NCI-H460 (cell line): Measurements from ENCODE around the gene IL17RD. TPM values are rescaled to one million over a fixed set of nuclear protein-coding genes. Genes with fewer than 3 reads are reported as not detected.

Experiments
- DNase-seq: peaks from one replicate; pipeline ENCODE4 v3.0.0-alpha.2; 2016; ENCODE audit warnings: low read depth; ENCODE audit errors: extremely low read depth
- total RNA-seq: library from RNA; depleted of rRNA; stranded (reverse); fragments of >200 nt; shearing (Covaris generic); gene quantifications from 2 replicates; pipeline ENCODE4 v1.2.3, GENCODE V29; 2014

IL17RD gene
- total RNA-seq, 1 experiment from 2014 or later, result 0.62 TPM

GRCh38 chr3:57160076-57160764, 4.9 kb downstream of the IL17RD start:
- DNase-seq, result no peak

GRCh38 chr3:57158813-57159738, 6.1 kb downstream of the IL17RD start:
- no peak for DNase-seq

DNA sequence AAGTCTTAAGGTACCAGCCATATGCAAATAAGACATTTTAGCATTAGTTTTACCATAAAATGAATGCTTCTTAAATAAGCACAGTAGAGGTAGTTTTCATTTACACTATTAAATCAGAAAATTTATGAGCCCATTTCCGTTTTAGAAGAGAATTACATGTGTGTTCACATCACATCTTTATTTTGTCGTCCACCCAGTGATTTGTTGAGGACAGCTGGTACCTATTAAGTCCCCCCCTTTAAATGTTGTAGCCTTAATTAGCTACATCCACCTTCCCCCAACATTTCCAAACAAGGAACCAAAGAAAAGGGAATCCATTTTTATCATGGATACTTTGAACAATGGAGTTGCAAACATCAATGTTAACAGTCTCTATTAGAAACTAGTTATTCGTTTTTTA, 6.8 kb downstream of the IL17RD start:
- DNase-seq, result no peak

- DNase-seq, result no peak
These were observed 7.6 kb downstream of the IL17RD start for GRCh38 chr3:57157545-57157944.

DNA sequence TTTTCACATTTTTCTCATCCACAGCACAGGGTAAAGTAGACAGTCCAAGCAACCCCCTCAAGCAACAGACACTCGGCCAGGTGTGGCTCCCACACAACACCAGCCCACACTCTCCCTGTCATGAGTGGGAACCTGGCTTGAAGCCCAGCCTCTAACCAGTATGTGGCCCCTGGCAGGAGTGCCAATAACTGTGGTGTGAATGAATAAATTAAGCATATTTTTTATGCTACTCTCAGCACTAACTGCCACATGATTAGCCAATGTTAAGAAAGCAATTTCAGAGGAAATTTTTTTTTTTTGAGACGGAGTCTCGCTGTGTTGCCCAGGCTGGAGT, 9.9 kb downstream of the IL17RD start:
- no peak for DNase-seq

DNA sequence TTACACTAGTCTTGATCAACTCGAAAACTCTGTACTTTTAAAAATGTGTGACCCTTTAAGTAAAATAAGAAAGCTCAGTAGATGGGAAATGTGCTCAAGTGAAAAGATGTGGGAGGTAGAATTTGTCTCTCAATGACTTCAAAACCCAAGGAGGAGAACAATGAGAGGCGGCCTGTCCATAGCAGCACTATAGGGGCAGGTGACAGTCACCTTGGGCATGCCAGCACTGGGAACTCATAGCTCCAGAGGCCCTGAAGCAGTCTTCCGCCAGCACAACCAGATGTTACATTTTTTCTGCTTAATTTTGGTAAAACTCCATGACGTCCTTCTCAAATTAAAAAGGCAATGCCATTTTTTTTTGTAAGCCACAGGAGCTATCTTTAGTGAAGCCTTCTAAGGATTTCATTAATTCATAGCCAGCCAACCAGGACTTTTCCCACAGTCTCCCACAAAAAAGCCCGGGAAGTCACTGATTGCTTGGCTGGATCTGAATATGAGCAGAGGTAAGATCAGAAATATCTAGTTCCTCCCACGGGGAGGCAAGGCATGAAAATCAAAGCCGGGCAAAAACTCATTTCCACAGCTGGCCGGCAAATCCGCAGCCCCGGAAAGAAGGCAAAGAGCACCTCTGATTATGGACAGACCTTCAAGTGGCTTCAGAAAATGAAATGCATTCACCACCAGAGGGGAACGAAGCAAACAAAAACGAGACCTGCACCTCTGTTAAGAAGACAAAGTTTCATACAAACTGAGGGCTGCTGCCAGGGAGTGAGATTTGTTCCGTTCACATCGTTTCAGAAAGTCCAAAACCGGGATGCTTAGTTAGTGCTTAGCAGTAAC, 10.5 kb downstream of the IL17RD start:
- no peak for DNase-seq

- no peak for DNase-seq
These were observed 12.7 kb downstream of the IL17RD start for GRCh38 chr3:57152151-57153143.

GRCh38 chr3:57151749-57152148, 13.4 kb downstream of the IL17RD start:
- no peak for DNase-seq

DNA sequence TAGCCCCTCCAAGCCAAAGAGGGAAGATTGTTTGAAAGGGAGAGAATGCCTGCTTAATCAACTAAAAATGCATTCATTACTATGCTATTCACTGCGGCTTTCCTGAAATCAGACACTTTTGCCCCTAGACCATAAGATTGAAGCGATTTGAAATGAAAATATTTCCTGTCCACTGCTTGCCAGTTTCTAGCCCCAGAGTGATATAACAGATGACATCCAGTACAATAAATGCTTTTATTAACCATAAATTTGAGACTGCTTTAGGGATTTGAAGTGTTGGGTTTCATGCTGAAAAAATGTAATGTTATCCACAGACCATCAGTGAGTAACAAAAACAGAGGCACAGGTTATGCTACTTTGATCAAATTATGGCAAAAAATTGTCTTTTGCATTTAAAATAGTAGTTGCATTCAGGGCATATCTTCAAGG, 14.1 kb downstream of the IL17RD start:
- no peak for DNase-seq

- DNase-seq, result no peak
These were observed 15.0 kb downstream of the IL17RD start for GRCh38 chr3:57150113-57150581.

- DNase-seq, result no peak
These were observed 18.1 kb downstream of the IL17RD start for GRCh38 chr3:57147071-57147470.

DNA sequence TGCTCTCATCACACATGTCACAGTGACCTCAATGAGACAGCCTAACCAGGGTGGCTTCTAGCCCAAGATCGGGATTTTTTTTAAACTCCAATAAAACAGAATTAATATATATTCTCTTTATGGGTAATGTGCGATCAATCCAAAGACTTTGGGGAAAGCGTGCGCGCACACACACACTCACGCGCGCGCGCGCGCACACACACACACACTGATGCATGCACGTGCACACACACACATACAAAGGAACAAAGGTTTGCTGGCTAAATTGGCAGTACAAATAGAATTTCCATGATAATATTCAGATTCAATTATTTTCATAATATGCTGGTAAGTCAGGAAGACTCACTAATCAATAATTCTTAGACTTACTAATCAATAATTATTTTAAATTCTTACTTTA, 19.3 kb downstream of the IL17RD start:
- no peak for DNase-seq

- DNase-seq, result no peak
These were observed 20.2 kb downstream of the IL17RD start for GRCh38 chr3:57144952-57145351.

- no peak for DNase-seq
These were observed 21.2 kb downstream of the IL17RD start for GRCh38 chr3:57143886-57144459.

- DNase-seq, result no peak
These were observed 22.8 kb downstream of the IL17RD start for GRCh38 chr3:57142411-57142723.

- no peak for DNase-seq
These were observed 23.3 kb downstream of the IL17RD start for GRCh38 chr3:57141719-57142410.

DNA sequence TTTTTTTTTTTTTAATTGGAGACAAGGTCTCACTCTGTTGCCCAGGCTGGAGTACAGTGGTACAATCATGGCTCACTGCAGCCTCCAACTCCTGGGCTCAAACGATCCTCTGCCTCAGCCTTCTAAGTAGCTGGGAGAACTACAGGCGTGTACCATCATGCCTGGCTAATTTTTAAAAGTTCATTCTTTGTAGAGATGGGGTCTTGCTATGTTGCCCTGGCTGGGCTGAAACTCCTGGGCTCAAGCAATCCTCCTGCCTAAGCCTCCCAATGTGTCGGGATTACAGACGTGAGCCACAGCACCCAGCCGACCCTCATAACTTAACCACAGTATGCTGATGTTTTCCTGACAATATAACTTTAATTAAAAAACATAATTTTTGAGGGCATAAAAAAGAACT, 24.3 kb downstream of the IL17RD start:
- no peak for DNase-seq

GRCh38 chr3:57135964-57136719, 29.0 kb downstream of the IL17RD start:
- no peak for DNase-seq
